CD14-positive monocyte (primary cell): ENCODE results near the gene CTCFL. TPM values are rescaled to one million over a fixed set of nuclear protein-coding genes. Genes with fewer than 3 reads are reported as not detected.

Experiments used
- DNase-seq, 3 donors: peaks; one replicate each; pipeline ENCODE4 v3.0.0-alpha.2; 2011 to 2022
- H2AFZ ChIP-seq: 2 replicates; pipeline ENCODE4 v1.6.0; 2012; ENCODE audit warnings: mild to moderate bottlenecking, low read depth, low read length, inconsistent platforms; ENCODE audit not compliant: insufficient read depth, poor library complexity, severe bottlenecking
- H3K27ac ChIP-seq, 2 donors: 1 replicate in 1 of 2; 2 replicates in 1 of 2; pipeline ENCODE4 v1.5.1; 2012 to 2013; ENCODE audit warnings: low read length in 2 of 2, control low read depth in 1 of 2, inconsistent platforms in 1 of 2, low read depth in 1 of 2, mild to moderate bottlenecking in 1 of 2
- H3K27me3 ChIP-seq, 2 donors: one replicate each; pipeline versions ENCODE4 v1.6.0 to v1.6.1; 2011 to 2013; ENCODE audit warnings: low read length in 2 of 2; ENCODE audit not compliant: control insufficient read depth in 2 of 2, insufficient read depth in 2 of 2
- H3K36me3 ChIP-seq, 2 donors: replicated peaks in 1 of 2; 1 replicate in 1 of 2; 2 replicates in 1 of 2; pipeline versions ENCODE4 v1.5.1 to v1.6.1; 2012 to 2013; ENCODE audit warnings: low read length in 2 of 2, control low read depth in 1 of 2, inconsistent platforms in 1 of 2, mild to moderate bottlenecking in 1 of 2; ENCODE audit not compliant: insufficient read depth in 2 of 2, control insufficient read depth in 1 of 2
- H3K4me1 ChIP-seq, 2 donors: 1 replicate in 1 of 2; 2 replicates in 1 of 2; pipeline versions ENCODE4 v1.5.1 to v1.6.1; 2012 to 2013; ENCODE audit warnings: low read length in 2 of 2, control low read depth in 1 of 2, inconsistent platforms in 1 of 2, mild to moderate bottlenecking in 1 of 2, moderate library complexity in 1 of 2; ENCODE audit not compliant: insufficient read depth in 2 of 2, control insufficient read depth in 1 of 2
- H3K4me2 ChIP-seq: replicated peaks from 2 replicates; pipeline ENCODE3; 2012; ENCODE audit warnings: low read length, moderate library complexity, mild to moderate bottlenecking; ENCODE audit not compliant: poor library complexity, severe bottlenecking; ENCODE audit errors: extremely low read depth
- H3K4me3 ChIP-seq, 3 experiments: fragments of 200-600 bp in 1 of 3; sonication (generic) in 1 of 3; replicated peaks in 1 of 3; 1 replicate in 2 of 3; 2 replicates in 1 of 3; pipeline ENCODE4 v1.5.1; 2011 to 2013; ENCODE audit warnings: low read length in 3 of 3, mild to moderate bottlenecking in 3 of 3, control low read depth in 2 of 3, low read depth in 2 of 3, inconsistent platforms in 1 of 3, moderate library complexity in 1 of 3
- H3K79me2 ChIP-seq: 2 replicates; pipeline ENCODE4 v1.6.0; 2012; ENCODE audit warnings: mild to moderate bottlenecking, control low read depth, inconsistent platforms, low read length, moderate library complexity; ENCODE audit not compliant: insufficient read depth
- H3K9ac ChIP-seq: 2 replicates; pipeline ENCODE4 v1.6.0; 2017; ENCODE audit warnings: low read length, mild to moderate bottlenecking; ENCODE audit not compliant: insufficient read depth, poor library complexity, severe bottlenecking
- H3K9me3 ChIP-seq, 2 donors: replicated peaks in 1 of 2; 1 replicate in 1 of 2; 2 replicates in 1 of 2; pipeline versions ENCODE4 v1.5.1 to v1.6.1; 2012 to 2013; ENCODE audit warnings: low read length in 2 of 2, control low read depth in 1 of 2; ENCODE audit not compliant: control insufficient read depth in 1 of 2, insufficient read depth in 1 of 2
- H4K20me1 ChIP-seq: 2 replicates; pipeline ENCODE4 v1.6.0; 2012; ENCODE audit warnings: mild to moderate bottlenecking, low read length, control low read depth, moderate library complexity; ENCODE audit not compliant: insufficient read depth
- H3K27ac Mint-ChIP-seq, 7 donors: one replicate each; pipeline ENCODE4 v1.8.0; 2020; ENCODE audit warnings: mild to moderate bottlenecking in 7 of 7, mixed read lengths in 7 of 7, moderate library complexity in 6 of 7, inconsistent platforms in 2 of 7
- H3K27me3 Mint-ChIP-seq, 3 donors: one replicate each; pipeline ENCODE4 v1.8.0; 2021 to 2022; ENCODE audit warnings: low read depth in 3 of 3, mild to moderate bottlenecking in 3 of 3, mixed read lengths in 3 of 3, moderate library complexity in 3 of 3, inconsistent platforms in 1 of 3
- H3K36me3 Mint-ChIP-seq, 2 donors: one replicate each; pipeline ENCODE4 v1.8.0; 2020; ENCODE audit warnings: mixed read lengths in 2 of 2, inconsistent platforms in 1 of 2, mild to moderate bottlenecking in 1 of 2
- H3K4me1 Mint-ChIP-seq: one replicate; pipeline ENCODE4 v1.8.0; 2020; ENCODE audit warnings: mild to moderate bottlenecking, mixed read lengths
- H3K4me3 Mint-ChIP-seq, 2 donors: one replicate each; pipeline ENCODE4 v1.8.0; 2020; ENCODE audit warnings: mild to moderate bottlenecking in 2 of 2, mixed read lengths in 2 of 2, moderate library complexity in 1 of 2
- H3K9me3 Mint-ChIP-seq, 7 donors: one replicate each; pipeline ENCODE4 v1.8.0; 2020 to 2022; ENCODE audit warnings: mixed read lengths in 7 of 7, mild to moderate bottlenecking in 6 of 7, moderate library complexity in 6 of 7, inconsistent platforms in 2 of 7
- CTCF ChIP-seq: fragments of 200-600 bp; IDR thresholded peaks from one replicate; pipeline ENCODE4 v1.8.0; 2022; ENCODE audit warnings: antibody characterized with exemption, mild to moderate bottlenecking
- WGBS: methylation state at CpG from one replicate; pipeline ENCODE4 v1.1.5; 2013; ENCODE audit warnings: missing lambda C conversion rate; ENCODE audit not compliant: insufficient coverage; 5-methylcytosine and 5-hydroxymethylcytosine counted together
- intact Hi-C, 2 donors: fragments of 100-400 bp; cut with micrococcal nuclease; formaldehyde crosslinking; loops; one replicate each; pipeline versions ENCODE4 v1.15.0 to v1.15.1; 2023
- polyA plus RNA-seq, 3 donors: library from polyadenylated mRNA; depleted of rRNA in 1 of 3; unstranded in 2 of 3; stranded (reverse) in 1 of 3; fragments of 300-500 nt in 2 of 3; fragments of >200 nt in 1 of 3; fragmentation: Illumina TruSeq in 2 of 3; gene quantifications; 1 replicate in 2 of 3; 2 replicates in 1 of 3; pipeline ENCODE4 v1.2.3, GENCODE V29; 2012 to 2021

Gene CTCFL
- polyA plus RNA-seq, 3 donors: not detected

- Histone ChIP-seq H3K27ac (no peak overlapping the region), H3K4me1 (peaks cover 40% of the 10 kb centered on the region in 2 donors), H4K20me1 (no peaks in the 10 kb centered on the region), H2AFZ (no peak overlapping the region), H3K4me2 (no peak overlapping the region), H3K36me3 (no peaks in the 10 kb centered on the region), H3K4me3 (no peak overlapping the region), H3K9me3 (no peaks in the 10 kb centered on the region), H3K9ac (no peak overlapping the region), H3K79me2 (no peaks in the 10 kb centered on the region), H3K27me3 (no peaks in the 10 kb centered on the region)
- intact Hi-C loops: no loop called here
- Mint-ChIP-seq H3K36me3 (no peaks in the 10 kb centered on the region), H3K27ac (no peak overlapping the region), H3K4me1 (peaks cover 36% of the 10 kb centered on the region), H3K9me3 (no peaks in the 10 kb centered on the region), H3K4me3 (no peak overlapping the region), H3K27me3 (peaks cover 5 to 17% (median 12%) of the 10 kb centered on the region in 3 donors)
- TF ChIP-seq CTCF: no peak
- DNase-seq: no peak
- 73% methylated on average over 7 of the region's 11 CpGs for WGBS
Measured at GRCh38 chr20:57482148-57482547, 42.8 kb downstream of the CTCFL start.

DNA sequence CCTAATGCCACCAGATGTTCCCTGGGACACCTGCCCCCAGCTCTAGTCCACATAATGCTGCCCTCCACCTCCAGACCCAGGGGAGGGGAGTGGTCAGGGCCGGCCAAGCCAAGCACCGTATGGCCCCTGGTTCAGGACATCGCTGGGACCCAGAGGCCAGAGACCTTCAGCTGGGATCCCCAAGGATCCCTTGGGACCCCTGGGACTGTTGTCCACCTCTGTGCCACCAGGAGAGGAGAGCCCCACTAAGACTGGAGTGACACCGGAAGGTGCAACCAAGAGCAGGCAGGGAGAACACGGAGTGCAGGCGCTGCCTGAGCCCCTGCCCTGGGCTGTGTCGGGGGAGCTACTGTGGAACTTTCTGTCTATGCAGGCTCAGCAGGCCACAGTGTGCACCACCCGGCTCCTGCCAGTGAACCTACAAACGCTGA lies 43.6 kb downstream of the CTCFL start:
- H3K4me2 ChIP-seq: peak overlapping the region; percentile 52
- no peaks in the 10 kb centered on the region for H3K9me3 ChIP-seq
- peak overlapping the region; percentile 47 to 69 for H3K4me3 Mint-ChIP-seq
- H3K27ac ChIP-seq: no peak overlapping the region
- peak overlapping the region in 2 of 7 donors; percentile 42 to 54 for H3K27ac Mint-ChIP-seq
- peak overlapping the region in 1 of 3 experiments; percentile 43 for H3K4me3 ChIP-seq
- H3K27me3 Mint-ChIP-seq: peaks cover 10 to 24% (median 11%) of the 10 kb centered on the region in 3 donors
- no peaks in the 10 kb centered on the region for H4K20me1 ChIP-seq
- no peaks in the 10 kb centered on the region for H3K9me3 Mint-ChIP-seq
- H3K4me1 Mint-ChIP-seq: peaks cover 45% of the 10 kb centered on the region
- no peaks in the 10 kb centered on the region for H3K27me3 ChIP-seq
- no peaks in the 10 kb centered on the region for H3K79me2 ChIP-seq
- no peak for DNase-seq
- H3K4me1 ChIP-seq: peaks cover 48 to 49% of the 10 kb centered on the region in 2 donors
- H3K36me3 ChIP-seq: no peaks in the 10 kb centered on the region
- no peak for TF ChIP-seq CTCF
- 27% methylated on average over 7 of the region's 9 CpGs for WGBS
- H2AFZ ChIP-seq: peak overlapping the region; percentile 70
- H3K36me3 Mint-ChIP-seq: no peaks in the 10 kb centered on the region
- peak overlapping the region; percentile 42 for H3K9ac ChIP-seq
- intact Hi-C loops: no loop called here
